Smooth muscle cell (in vitro differentiated cells): ENCODE measurements around the gene CLDN3. TPM values are rescaled to one million over a fixed set of nuclear protein-coding genes. Genes with fewer than 3 reads are reported as not detected.
A peak's percentile ranks its signal among the peaks of the same experiment; 100 is the strongest.

Source experiments
- DNase-seq: peaks from one replicate; lab custom pipeline; 2025; ENCODE audit not compliant: unreplicated experiment; lab: John Stamatoyannopoulos, UW
- H2AFZ ChIP-seq: fragments of 200-600 bp; sonication (generic); 2 replicates; pipeline ENCODE4 v1.6.0; 2016; ENCODE audit warnings: antibody characterized with exemption, low read depth, mild to moderate bottlenecking
- H3F3A ChIP-seq: fragments of 200-600 bp; sonication (generic); 2 replicates; pipeline ENCODE4 v1.6.0; 2017; ENCODE audit warnings: antibody characterized with exemption, low read depth
- H3K27ac ChIP-seq: fragments of 200-600 bp; sonication (generic); 2 replicates; pipeline ENCODE4 v1.5.1; 2016; ENCODE audit warnings: low read depth, mild to moderate bottlenecking
- H3K27me3 ChIP-seq: fragments of 200-600 bp; sonication (generic); 2 replicates; pipeline ENCODE4 v1.6.1; 2016; ENCODE audit warnings: low read depth, mild to moderate bottlenecking
- H3K36me3 ChIP-seq: fragments of 200-600 bp; sonication (generic); 2 replicates; pipeline ENCODE4 v1.5.1; 2016; ENCODE audit warnings: low read depth
- H3K4me1 ChIP-seq: fragments of 200-600 bp; sonication (generic); 2 replicates; pipeline ENCODE4 v1.5.1; 2016; ENCODE audit warnings: low read depth
- H3K4me2 ChIP-seq: fragments of 200-600 bp; sonication (generic); 2 replicates; pipeline ENCODE4 v1.6.0; 2016; ENCODE audit warnings: mild to moderate bottlenecking
- H3K4me3 ChIP-seq: fragments of 200-600 bp; sonication (generic); 2 replicates; pipeline ENCODE4 v1.5.1; 2016; ENCODE audit warnings: mild to moderate bottlenecking
- H3K79me2 ChIP-seq: fragments of 200-600 bp; sonication (generic); 2 replicates; pipeline ENCODE4 v1.6.0; 2016; ENCODE audit warnings: low read depth, mild to moderate bottlenecking
- H3K9ac ChIP-seq: fragments of 200-600 bp; sonication (generic); 2 replicates; pipeline ENCODE4 v1.6.0; 2016; ENCODE audit warnings: low read depth
- H3K9me3 ChIP-seq: fragments of 200-600 bp; sonication (generic); replicated peaks from 2 replicates; pipeline ENCODE4 v1.5.1; 2016; ENCODE audit warnings: low read depth
- H4K20me1 ChIP-seq: fragments of 200-600 bp; sonication (generic); 2 replicates; pipeline ENCODE4 v1.6.0; 2016; ENCODE audit warnings: low read depth
- CTCF ChIP-seq: fragments of 200-600 bp; sonication (generic); IDR thresholded peaks from 2 replicates; pipeline ENCODE4 v1.5.1; 2017; ENCODE audit warnings: borderline replicate concordance, mild to moderate bottlenecking, antibody characterized with exemption; ENCODE audit not compliant: insufficient read depth, poor library complexity, severe bottlenecking
- WGBS: methylation state at CpG from one replicate; pipeline ENCODE4 v1.1.7; 2016; ENCODE audit warnings: low lambda C conversion rate; 5-methylcytosine and 5-hydroxymethylcytosine counted together
- polyA plus RNA-seq: library from polyadenylated mRNA; unstranded; fragments of >200 nt; fragmentation: Nextera tagmentation; extraction: Ambion mirVana; gene quantifications from 2 replicates; pipeline ENCODE4 v1.2.1, GENCODE V29; 2016
- total RNA-seq: library from RNA; depleted of rRNA; stranded (reverse); fragments of >200 nt; gene quantifications from 2 replicates; pipeline ENCODE4 v1.2.3, GENCODE V29; 2014

The CLDN3 gene, protein sequence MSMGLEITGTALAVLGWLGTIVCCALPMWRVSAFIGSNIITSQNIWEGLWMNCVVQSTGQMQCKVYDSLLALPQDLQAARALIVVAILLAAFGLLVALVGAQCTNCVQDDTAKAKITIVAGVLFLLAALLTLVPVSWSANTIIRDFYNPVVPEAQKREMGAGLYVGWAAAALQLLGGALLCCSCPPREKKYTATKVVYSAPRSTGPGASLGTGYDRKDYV
- total RNA-seq = not detected in 2 replicates
- 0.16 and 1.8 TPM in 2 replicates for polyA plus RNA-seq

- no peaks in the 10 kb centered on the region for H3K4me1 ChIP-seq
- H3K27me3 ChIP-seq = peaks cover 48% of the 10 kb centered on the region
- TF ChIP-seq CTCF = no peak
- no peak for DNase-seq
- H3K79me2 ChIP-seq = no peaks in the 10 kb centered on the region
- 2% methylated on average over 52 of the region's 82 CpGs for WGBS
- no peaks in the 10 kb centered on the region for H3K9me3 ChIP-seq
- no peaks in the 10 kb centered on the region for H3F3A ChIP-seq
- peak within 1 kb of the TSS; percentile 74 for H3K4me2 ChIP-seq
- peak within 1 kb of the TSS; percentile 42 for H3K4me3 ChIP-seq
- H2AFZ ChIP-seq = no peak within 1 kb of the TSS
- H3K27ac ChIP-seq = no peak within 1 kb of the TSS
- no peak within 1 kb of the TSS for H3K9ac ChIP-seq
- H4K20me1 ChIP-seq = no peaks in the 10 kb centered on the region
- H3K36me3 ChIP-seq = no peaks in the 10 kb centered on the region
These were observed at the start of gene CLDN3 for GRCh38 chr7:73770002-73770859. TSS of gene CLDN3 (minus strand) at chr7:73770270. CDS start at chr7:73770049, 221 bp downstream.

DNA sequence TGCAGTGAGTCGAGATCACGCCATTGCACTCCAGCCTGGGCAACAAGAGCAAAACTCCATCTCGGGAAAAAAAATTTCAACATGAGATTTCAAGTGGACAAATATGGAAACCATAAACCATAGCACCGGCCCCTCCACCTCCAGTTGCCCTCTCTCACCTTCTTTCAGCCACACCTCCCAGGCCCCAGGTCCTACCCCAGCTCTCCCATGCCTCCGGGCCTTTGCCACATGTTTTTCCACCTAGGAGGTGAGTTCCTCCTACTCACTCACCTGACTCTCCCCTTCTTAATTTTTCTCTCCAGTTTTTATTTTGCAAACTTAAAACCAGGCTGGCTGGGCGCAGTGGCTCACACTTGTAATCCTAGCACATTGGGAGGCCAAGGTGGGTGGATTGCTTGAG, 47.1 kb upstream of the CLDN3 start:
- TF ChIP-seq CTCF = no peak

DNA sequence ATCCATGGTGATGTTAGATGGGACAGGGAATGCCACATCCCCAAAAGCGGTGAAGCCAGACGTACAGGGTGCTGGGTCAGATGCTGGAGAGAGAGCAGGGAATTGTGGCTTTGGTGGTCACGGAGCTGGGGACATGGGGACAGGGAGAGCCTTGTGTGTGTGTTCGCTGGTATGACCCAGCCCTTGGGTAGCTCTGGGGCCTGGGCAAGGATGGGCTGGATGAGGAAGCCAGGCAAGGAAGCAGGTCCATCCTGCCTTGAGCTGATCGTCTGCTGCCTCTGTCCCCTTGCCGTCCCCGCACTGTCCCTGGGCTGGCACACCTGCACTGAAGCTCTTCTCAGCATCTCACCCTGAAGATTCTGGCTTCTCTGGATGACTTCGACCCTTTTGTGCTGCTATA, 45.4 kb upstream of the CLDN3 start:
- Histone ChIP-seq H3K4me2 (no peak overlapping the region), H3K27ac (no peak overlapping the region), H3K4me3 (no peak overlapping the region), H3K9me3 (no peaks in the 10 kb centered on the region), H3K9ac (no peak overlapping the region), H3K36me3 (no peaks in the 10 kb centered on the region), H3K4me1 (no peaks in the 10 kb centered on the region), H3K79me2 (no peaks in the 10 kb centered on the region), H3K27me3 (no peaks in the 10 kb centered on the region), H3F3A (no peaks in the 10 kb centered on the region), H2AFZ (no peak overlapping the region), H4K20me1 (no peaks in the 10 kb centered on the region)
- TF ChIP-seq CTCF = no peak
- no peak for DNase-seq
- 90% methylated on average over 8 of the region's 8 CpGs for WGBS

More for the DNA sequence above, 47.1 kb upstream of the CLDN3 start:
- Histone ChIP-seq H3K4me1 (no peaks in the 10 kb centered on the region), H3K9me3 (no peaks in the 10 kb centered on the region), H3K79me2 (no peaks in the 10 kb centered on the region), H3K9ac (no peak overlapping the region), H3K27ac (no peak overlapping the region), H4K20me1 (no peaks in the 10 kb centered on the region), H3K4me3 (no peak overlapping the region), H3F3A (no peaks in the 10 kb centered on the region), H3K36me3 (no peaks in the 10 kb centered on the region), H2AFZ (no peak overlapping the region), H3K4me2 (no peak overlapping the region), H3K27me3 (no peaks in the 10 kb centered on the region)
- 98% methylated on average over 6 of the region's 6 CpGs for WGBS
- DNase-seq = no peak
